Right lobe of liver (tissue), 6 donors: Measurements from ENCODE around the gene CLIC1. TPM values are rescaled to one million over a fixed set of nuclear protein-coding genes. Genes with fewer than 3 reads are reported as not detected.

Experiments
- ATAC-seq, 4 donors: fragments of 200-7000 bp; cut with Tn5 transposase; one replicate each; pipeline ENCODE4 v1.9.1; 2020; ENCODE audit warnings: mild to moderate bottlenecking in 4 of 4, moderate library complexity in 4 of 4
- DNase-seq, 3 donors: peaks; one replicate each; pipeline ENCODE4 v3.0.0-alpha.2; 2020
- H3K27ac ChIP-seq, 3 donors: fragments of 200-600 bp; one replicate each; pipeline ENCODE4 v1.8.0; 2022
- H3K27me3 ChIP-seq, 2 donors: fragments of 200-600 bp; one replicate each; pipeline ENCODE4 v1.8.0; 2022
- H3K36me3 ChIP-seq, 4 donors: fragments of 200-600 bp; sonication (generic) in 1 of 4; one replicate each; pipeline versions ENCODE4 v1.5.1 to v1.8.0; 2017 to 2022; ENCODE audit warnings: control low read depth in 1 of 4
- H3K4me1 ChIP-seq, 4 donors: fragments of 200-600 bp; sonication (generic) in 1 of 4; one replicate each; pipeline versions ENCODE4 v1.5.1 to v1.8.0; 2017 to 2022; ENCODE audit warnings: control low read depth in 1 of 4
- H3K4me3 ChIP-seq, 3 donors: fragments of 200-600 bp; one replicate each; pipeline ENCODE4 v1.8.0; 2022
- H3K9me3 ChIP-seq, 4 donors: fragments of 200-600 bp; sonication (generic) in 1 of 4; one replicate each; pipeline versions ENCODE4 v1.5.1 to v1.8.0; 2017 to 2022; ENCODE audit warnings: control low read depth in 1 of 4
- CTCF ChIP-seq, 4 donors: fragments of 200-600 bp in 3 of 4; fragments of 450-650 bp in 1 of 4; IDR thresholded peaks; one replicate each; pipeline versions ENCODE4 v1.5.1 to v1.8.0; 2016 to 2022; ENCODE audit warnings: antibody characterized with exemption in 4 of 4, mild to moderate bottlenecking in 2 of 4
- POLR2A ChIP-seq: fragments of 450-650 bp; IDR thresholded peaks from one replicate; pipeline ENCODE4 v1.6.1; 2017; ENCODE audit warnings: antibody characterized with exemption, mild to moderate bottlenecking
- WGBS: methylation state at CpG from one replicate; pipeline ENCODE4 v1.1.6; 2018; ENCODE audit warnings: low coverage, low lambda C conversion rate; ENCODE audit not compliant: insufficient coverage; ENCODE audit errors: missing lambda C conversion rate; 5-methylcytosine and 5-hydroxymethylcytosine counted together
- intact Hi-C, 2 donors: fragments of 100-400 bp; cut with DNase I; formaldehyde crosslinking; loops; one replicate each; pipeline versions ENCODE4 v1.11.2 to v1.14.1; 2022
- total RNA-seq, 6 experiments: library from RNA; depleted of rRNA in 2 of 6; stranded (reverse); fragments of >200 nt in 2 of 6; fragmentation: NEBNext Ultra II Directional in 3 of 6; extraction: Animal tissue kit (Norgen Biotek cat#: 25700) in 3 of 6; gene quantifications; one replicate each; pipeline versions ENCODE4 v1.1.0 to v1.2.4, GENCODE V29; 2016 to 2023
- donor health status: DM: no; HTN: yes; CAD: no.
- donor health status: DM: no; HTN: no; CAD: no.
- donor health status: DM: no; HTN: no; CAD: no.
- donor health status: DM: no; HTN: yes; CAD: no.
- donor health status: DM: no; HTN: yes; CAD: no.

Gene CLIC1
- total RNA-seq, 6 experiments from 2014 or later: 36.7 to 123 (median 62.0) TPM

- ATAC-seq (peak in 1 of 4 donors; percentile 7), DNase-seq (no peak)
- Histone ChIP-seq H3K4me1 (no peaks in the 10 kb centered on the region), H3K4me3 (no peak overlapping the region), H3K27ac (no peak overlapping the region), H3K36me3 (no peaks in the 10 kb centered on the region), H3K27me3 (no peaks in the 10 kb centered on the region), H3K9me3 (no peaks in the 10 kb centered on the region)
- TF ChIP-seq CTCF (IDR thresholded peaks at IDR 0.05) (no peak), POLR2A (no peak)
- 76% methylated on average over 18 of the region's 42 CpGs for WGBS
- intact Hi-C loops: loop anchor here (10.0 kb wide), 2 partner anchors 51 to 81 kb away; partner anchors contain the start of genes LY6G5C (in 2 of the 2) and LY6G6D (in 1 of the 2)
These were observed 29.8 kb upstream of the CLIC1 start for GRCh38 chr6:31765910-31766794.

- Histone ChIP-seq H3K36me3 (no peaks in the 10 kb centered on the region), H3K27ac (no peak overlapping the region), H3K4me3 (no peak overlapping the region), H3K4me1 (no peaks in the 10 kb centered on the region), H3K9me3 (no peaks in the 10 kb centered on the region), H3K27me3 (no peaks in the 10 kb centered on the region)
- no peak for TF ChIP-seq CTCF (IDR thresholded peaks at IDR 0.05)
- no peak for TF ChIP-seq POLR2A
- ATAC-seq: no peak
- no peak for DNase-seq
- intact Hi-C loops: loop anchor here (10.0 kb wide), 2 partner anchors 51 to 81 kb away; partner anchors contain the start of genes LY6G5C (in 2 of the 2) and LY6G6D (in 1 of the 2)
- 80% methylated on average over 1 of the region's 9 CpGs for WGBS
These were observed 29.2 kb upstream of the CLIC1 start for GRCh38 chr6:31765559-31765909.

GRCh38 chr6:31764198-31764597 lies 27.9 kb upstream of the CLIC1 start:
- no peaks in the 10 kb centered on the region for H3K27me3 ChIP-seq
- DNase-seq (no peak), ATAC-seq (no peak)
- H3K9me3 ChIP-seq: no peaks in the 10 kb centered on the region
- intact Hi-C loops: loop anchor here (10.0 kb wide), 2 partner anchors 49 to 79 kb away; partner anchors contain the start of genes LY6G5C (in 2 of the 2) and LY6G6D (in 1 of the 2)
- WGBS: 80% methylated on average over 1 of the region's 4 CpGs
- no peak overlapping the region for H3K27ac ChIP-seq
- H3K36me3 ChIP-seq: no peaks in the 10 kb centered on the region
- TF ChIP-seq CTCF (IDR thresholded peaks at IDR 0.05) (no peak), POLR2A (no peak)
- H3K4me3 ChIP-seq: no peak overlapping the region
- no peaks in the 10 kb centered on the region for H3K4me1 ChIP-seq

GRCh38 chr6:31763619-31763940 lies 27.2 kb upstream of the CLIC1 start:
- no peaks in the 10 kb centered on the region for H3K27me3 ChIP-seq
- ATAC-seq (peak in 2 of 4 donors; percentile 19 to 40), DNase-seq (no peak)
- 50% methylated on average over 1 of the region's 1 CpG for WGBS
- no peak overlapping the region for H3K27ac ChIP-seq
- H3K4me1 ChIP-seq: no peaks in the 10 kb centered on the region
- no peaks in the 10 kb centered on the region for H3K9me3 ChIP-seq
- H3K36me3 ChIP-seq: no peaks in the 10 kb centered on the region
- intact Hi-C loops: loop anchor here (10.0 kb wide), 2 partner anchors 49 to 79 kb away; partner anchors contain the start of genes LY6G5C (in 2 of the 2) and LY6G6D (in 1 of the 2)
- H3K4me3 ChIP-seq: no peak overlapping the region
- TF ChIP-seq CTCF (IDR thresholded peaks at IDR 0.05) (no peak), POLR2A (no peak)
